Sigmoid colon (tissue), 7 donors: ENCODE data around the gene CD55. TPM values are rescaled to one million over a fixed set of nuclear protein-coding genes. Genes with fewer than 3 reads are reported as not detected.

Experiments used
- DNase-seq: peaks from one replicate; pipeline ENCODE4 v3.0.0-alpha.2; 2019
- H3K27ac ChIP-seq, 4 donors: fragments of 200-600 bp; sonication (generic); one replicate each; pipeline ENCODE4 v1.5.1; 2016 to 2019; ENCODE audit warnings: mild to moderate bottlenecking in 1 of 4
- H3K27me3 ChIP-seq, 3 donors: fragments of 200-600 bp; sonication (generic); one replicate each; pipeline ENCODE4 v1.5.1; 2019; ENCODE audit warnings: mild to moderate bottlenecking in 1 of 3
- H3K36me3 ChIP-seq, 4 donors: fragments of 200-600 bp; sonication (generic); one replicate each; pipeline ENCODE4 v1.5.1; 2016 to 2019
- H3K4me1 ChIP-seq, 4 donors: fragments of 200-600 bp; sonication (generic); one replicate each; pipeline ENCODE4 v1.5.1; 2017 to 2019
- H3K4me3 ChIP-seq, 4 donors: fragments of 200-600 bp; sonication (generic); one replicate each; pipeline ENCODE4 v1.5.1; 2017 to 2019; ENCODE audit warnings: mild to moderate bottlenecking in 2 of 4, moderate library complexity in 1 of 4
- H3K9me3 ChIP-seq, 4 donors: fragments of 200-600 bp in 3 of 4; sonication (generic) in 3 of 4; one replicate each; pipeline versions ENCODE4 v1.5.1 to v1.6.1; 2013 to 2019
- EP300 ChIP-seq, 4 donors: sonication (generic); formaldehyde crosslinking; IDR thresholded peaks; one replicate each; pipeline ENCODE4 v1.6.1; 2017; ENCODE audit warnings: antibody characterized with exemption in 4 of 4
- POLR2A ChIP-seq, 2 donors: fragments of 450-650 bp; IDR thresholded peaks; one replicate each; pipeline ENCODE4 v1.6.1; 2016; ENCODE audit warnings: antibody characterized with exemption in 2 of 2, mild to moderate bottlenecking in 2 of 2, moderate library complexity in 2 of 2
- POLR2AphosphoS5 ChIP-seq, 4 donors: sonication (generic); formaldehyde crosslinking; IDR thresholded peaks; one replicate each; pipeline ENCODE4 v1.6.1; 2017; ENCODE audit warnings: antibody characterized with exemption in 4 of 4
- WGBS, 2 donors: extraction: QIAGEN DNeasy Blood & Tissue Kit; methylation state at CpG; one replicate each; pipeline ENCODE4 v1.1.7; 2013; 5-methylcytosine and 5-hydroxymethylcytosine counted together
- intact Hi-C: fragments of 100-400 bp; cut with DNase I; formaldehyde crosslinking; loops from one replicate; pipeline ENCODE4 v1.15.1; 2023
- polyA plus RNA-seq, 3 donors: library from polyadenylated mRNA; stranded (reverse); fragments of 200-250 nt; gene quantifications; one replicate each; pipeline ENCODE4 v1.2.3, GENCODE V29; 2013
- total RNA-seq, 4 donors: library from RNA; depleted of rRNA; stranded (reverse); fragments of >200 nt; gene quantifications; one replicate each; pipeline ENCODE4 v1.1.0, GENCODE V29; 2016
- TF ChIP-seq, protein P1 (sequence below), 4 experiments: fragments of 450-650 bp in 3 of 4; fragments of 200-600 bp in 1 of 4; IDR thresholded peaks; one replicate each; pipeline ENCODE4 v1.5.1; 2016 to 2019; ENCODE audit warnings: antibody characterized with exemption in 4 of 4, mild to moderate bottlenecking in 3 of 4, moderate library complexity in 2 of 4
- donor health status: healthy with polysubstance abuse.
- donor health status: Bipolar disorder and iron deficiency.
- donor health status: healthy.

Gene CD55
- total and polyA plus RNA-seq, 7 donors = 10.8 to 56.1 (median 41.5) TPM

DNA sequence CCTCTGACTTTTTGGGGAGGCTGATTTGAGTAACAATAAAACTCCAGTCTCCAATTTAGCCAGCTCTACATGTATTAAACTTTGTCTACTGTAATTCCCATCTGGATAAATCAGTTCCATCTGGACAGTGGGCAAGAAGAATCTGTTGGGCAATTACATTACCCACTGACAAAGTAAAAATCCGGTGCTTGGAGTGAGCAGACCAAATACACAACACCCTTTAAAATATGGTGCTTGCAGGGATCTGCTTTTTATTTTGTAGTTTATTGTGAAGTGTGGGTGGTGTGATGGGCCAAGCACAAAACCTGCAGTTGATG is 8.9 kb upstream of the CD55 start:
- no peak for TF ChIP-seq EP300 (IDR thresholded peaks at IDR 0.05)
- TF ChIP-seq, protein P1, sequence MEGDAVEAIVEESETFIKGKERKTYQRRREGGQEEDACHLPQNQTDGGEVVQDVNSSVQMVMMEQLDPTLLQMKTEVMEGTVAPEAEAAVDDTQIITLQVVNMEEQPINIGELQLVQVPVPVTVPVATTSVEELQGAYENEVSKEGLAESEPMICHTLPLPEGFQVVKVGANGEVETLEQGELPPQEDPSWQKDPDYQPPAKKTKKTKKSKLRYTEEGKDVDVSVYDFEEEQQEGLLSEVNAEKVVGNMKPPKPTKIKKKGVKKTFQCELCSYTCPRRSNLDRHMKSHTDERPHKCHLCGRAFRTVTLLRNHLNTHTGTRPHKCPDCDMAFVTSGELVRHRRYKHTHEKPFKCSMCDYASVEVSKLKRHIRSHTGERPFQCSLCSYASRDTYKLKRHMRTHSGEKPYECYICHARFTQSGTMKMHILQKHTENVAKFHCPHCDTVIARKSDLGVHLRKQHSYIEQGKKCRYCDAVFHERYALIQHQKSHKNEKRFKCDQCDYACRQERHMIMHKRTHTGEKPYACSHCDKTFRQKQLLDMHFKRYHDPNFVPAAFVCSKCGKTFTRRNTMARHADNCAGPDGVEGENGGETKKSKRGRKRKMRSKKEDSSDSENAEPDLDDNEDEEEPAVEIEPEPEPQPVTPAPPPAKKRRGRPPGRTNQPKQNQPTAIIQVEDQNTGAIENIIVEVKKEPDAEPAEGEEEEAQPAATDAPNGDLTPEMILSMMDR (IDR thresholded peaks at IDR 0.05) = no peak
- TF ChIP-seq POLR2A (IDR thresholded peaks at IDR 0.05) = no peak
- TF ChIP-seq POLR2AphosphoS5 (IDR thresholded peaks at IDR 0.05) = no peak
- intact Hi-C loops = no loop called here
- no peak for DNase-seq
- Histone ChIP-seq H3K27ac (no peak overlapping the region), H3K36me3 (no peaks in the 10 kb centered on the region), H3K27me3 (no peaks in the 10 kb centered on the region), H3K4me1 (peaks cover 0 to 22% (median 8%) of the 10 kb centered on the region in 4 donors), H3K4me3 (no peak overlapping the region), H3K9me3 (no peaks in the 10 kb centered on the region)
- 85 to 86% methylated on average over 1 of the region's 1 CpG for WGBS, 2 donors

- peaks cover 0 to 22% (median 8%) of the 10 kb centered on the region in 4 donors for H3K4me1 ChIP-seq
- TF ChIP-seq, protein P1 (IDR thresholded peaks at IDR 0.05) = no peak
- no peak for TF ChIP-seq POLR2AphosphoS5 (IDR thresholded peaks at IDR 0.05)
- TF ChIP-seq EP300 (IDR thresholded peaks at IDR 0.05) = no peak
- no peak for TF ChIP-seq POLR2A (IDR thresholded peaks at IDR 0.05)
- intact Hi-C loops = no loop called here
- no peak for DNase-seq
- H3K36me3 ChIP-seq = no peaks in the 10 kb centered on the region
- no peak overlapping the region for H3K27ac ChIP-seq
- no peaks in the 10 kb centered on the region for H3K9me3 ChIP-seq
- H3K27me3 ChIP-seq = no peaks in the 10 kb centered on the region
- no peak overlapping the region for H3K4me3 ChIP-seq
Observed at GRCh38 chr1:207313131-207313530, 8.3 kb upstream of the CD55 start.

- Histone ChIP-seq H3K36me3 (no peaks in the 10 kb centered on the region), H3K27me3 (no peaks in the 10 kb centered on the region), H3K27ac (no peak overlapping the region), H3K4me3 (no peak overlapping the region), H3K9me3 (no peaks in the 10 kb centered on the region), H3K4me1 (peaks cover 0 to 14% (median 4%) of the 10 kb centered on the region in 4 donors)
- intact Hi-C loops = no loop called here
- TF ChIP-seq POLR2AphosphoS5 (IDR thresholded peaks at IDR 0.05) (no peak), EP300 (IDR thresholded peaks at IDR 0.05) (no peak), POLR2A (IDR thresholded peaks at IDR 0.05) (no peak)
- TF ChIP-seq, protein P1 (IDR thresholded peaks at IDR 0.05) = no peak
- no peak for DNase-seq
Observed at GRCh38 chr1:207314816-207315215, 6.7 kb upstream of the CD55 start.

GRCh38 chr1:207315435-207315834 is 6.0 kb upstream of the CD55 start:
- Histone ChIP-seq H3K27ac (no peak overlapping the region), H3K4me3 (no peak overlapping the region), H3K9me3 (no peaks in the 10 kb centered on the region), H3K36me3 (no peaks in the 10 kb centered on the region), H3K4me1 (peaks cover 0 to 8% (median 0%) of the 10 kb centered on the region in 4 donors), H3K27me3 (no peaks in the 10 kb centered on the region)
- 95% methylated on average over 3 of the region's 3 CpGs for WGBS, 2 donors
- intact Hi-C loops = no loop called here
- TF ChIP-seq, protein P1 (IDR thresholded peaks at IDR 0.05) = no peak
- TF ChIP-seq POLR2A (IDR thresholded peaks at IDR 0.05) (no peak), POLR2AphosphoS5 (IDR thresholded peaks at IDR 0.05) (no peak), EP300 (IDR thresholded peaks at IDR 0.05) (no peak)
- no peak for DNase-seq

DNA sequence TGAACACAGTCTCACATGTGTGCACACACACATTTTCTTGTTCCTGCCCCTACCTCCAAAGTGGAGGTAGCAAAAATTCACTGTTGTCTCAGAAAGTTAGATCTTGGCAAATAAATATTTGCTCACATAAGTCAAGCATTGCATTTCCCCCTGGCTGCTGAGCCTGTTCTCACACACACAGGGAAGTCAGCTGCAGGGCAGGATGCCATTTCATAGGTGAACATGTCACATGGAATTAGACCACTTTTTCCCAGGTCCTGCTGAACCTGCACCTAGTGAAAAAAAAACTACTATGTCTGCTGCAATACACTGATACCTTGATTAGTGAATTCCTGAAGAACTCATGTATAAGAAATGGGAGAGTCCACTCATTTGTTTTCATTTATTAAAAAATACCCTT is 5.3 kb upstream of the CD55 start:
- no peaks in the 10 kb centered on the region for H3K9me3 ChIP-seq
- intact Hi-C loops = no loop called here
- no peaks in the 10 kb centered on the region for H3K27me3 ChIP-seq
- TF ChIP-seq POLR2A (IDR thresholded peaks at IDR 0.05) (no peak), EP300 (IDR thresholded peaks at IDR 0.05) (no peak), POLR2AphosphoS5 (IDR thresholded peaks at IDR 0.05) (no peak)
- TF ChIP-seq, protein P1 (IDR thresholded peaks at IDR 0.05) = no peak
- no peaks in the 10 kb centered on the region for H3K36me3 ChIP-seq
- peaks cover 0 to 8% (median 0%) of the 10 kb centered on the region in 4 donors for H3K4me1 ChIP-seq
- no peak overlapping the region for H3K27ac ChIP-seq
- no peak overlapping the region for H3K4me3 ChIP-seq
- no peak for DNase-seq
